A549 (cell line): ENCODE results near the gene SBNO2.

Source experiments
- FOXS1 ChIP-seq: fragments of 250-450 bp; sonication (Bioruptor Pico); IDR thresholded peaks from 2 replicates; pipeline ENCODE4 v1.5.0; 2020; ENCODE audit warnings: mild to moderate bottlenecking, moderate library complexity
- JUN ChIP-seq, 2 experiments: fragments of >200 bp; sonication (Bioruptor Twin); formaldehyde crosslinking; IDR thresholded peaks; 2 replicates in 1 of 2; 3 replicates in 1 of 2; pipeline ENCODE4 v1.6.1; 2016 to 2017
- JUNB ChIP-seq: fragments of >200 bp; sonication (Bioruptor Twin); formaldehyde crosslinking; IDR thresholded peaks from 2 replicates; pipeline ENCODE4 v1.6.1; 2016
- MAFK ChIP-seq: fragments of 450-650 bp; IDR thresholded peaks from 2 replicates; pipeline ENCODE4 v1.6.1; 2014; ENCODE audit not compliant: partially characterized antibody
- MYC ChIP-seq: IDR thresholded peaks from 2 replicates; pipeline ENCODE4 v1.6.1; 2012; ENCODE audit warnings: mild to moderate bottlenecking, inconsistent platforms, low read length, improper control_type of control experiment, borderline replicate concordance
- POLR2AphosphoS2 ChIP-seq: conservative IDR thresholded peaks from 2 replicates; pipeline ENCODE4 v1.6.1; 2012; ENCODE audit warnings: low read length, improper control_type of control experiment, inconsistent platforms
- RFX5 ChIP-seq: fragments of 450-650 bp; IDR thresholded peaks from 2 replicates; pipeline ENCODE4 v1.7.1; 2014; ENCODE audit warnings: antibody characterized with exemption, mild to moderate bottlenecking, moderate library complexity
- SMC3 ChIP-seq: fragments of >200 bp; sonication (Bioruptor Twin); formaldehyde crosslinking; IDR thresholded peaks from 3 replicates; pipeline ENCODE4 v1.6.1; 2018; ENCODE audit warnings: inconsistent platforms
- TF ChIP-seq, protein P1 (sequence below): fragments of >200 bp; sonication (Bioruptor Twin); formaldehyde crosslinking; IDR thresholded peaks from 3 replicates; pipeline ENCODE4 v1.5.1; 2016
- TF ChIP-seq, protein P2 (sequence below): fragments of 200-600 bp; sonication (generic); IDR thresholded peaks from 2 replicates; pipeline ENCODE4 v1.6.1; 2016; ENCODE audit warnings: antibody characterized with exemption, mild to moderate bottlenecking, moderate library complexity
- TF ChIP-seq, protein P3 (sequence below): fragments of 150-350 bp; IDR thresholded peaks from 2 replicates; pipeline ENCODE4 v1.6.1; 2014; ENCODE audit warnings: low read depth, mild to moderate bottlenecking, low read length

DNA sequence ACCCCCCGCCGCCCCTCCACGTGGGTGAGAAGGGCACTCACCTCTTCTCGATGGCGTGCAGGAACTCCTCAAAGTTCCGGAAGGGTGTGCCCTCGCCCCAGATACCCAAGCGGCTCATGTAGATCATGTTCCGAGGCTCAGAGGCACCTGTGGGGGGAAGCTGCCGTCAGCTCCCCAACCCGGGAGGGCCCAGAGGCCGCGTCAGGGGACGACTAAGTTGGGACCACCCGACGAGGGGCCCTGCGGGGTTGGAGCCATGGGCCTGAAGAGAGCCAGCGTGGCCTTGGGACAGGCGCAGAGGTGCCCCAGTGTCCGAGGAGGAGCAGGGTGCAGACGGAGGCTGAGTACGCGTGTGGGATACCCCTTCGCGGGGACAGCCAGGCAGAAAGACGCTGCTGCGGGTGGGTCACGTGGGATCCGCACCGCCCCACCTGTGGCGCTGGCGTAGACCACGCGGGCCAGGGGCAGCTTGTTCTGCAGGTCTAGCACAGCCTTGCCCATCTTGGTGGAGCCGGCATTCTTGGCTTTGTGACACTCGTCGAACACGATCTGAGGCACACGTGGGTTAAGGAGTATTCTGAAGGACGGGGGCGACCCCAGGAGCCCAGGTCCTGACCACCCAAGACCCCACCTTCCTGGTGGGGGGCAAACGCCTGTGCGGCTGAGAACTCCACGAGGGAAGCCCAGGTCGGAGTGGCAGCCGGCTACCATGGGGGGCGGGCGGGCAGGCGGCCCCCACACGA lies 54.4 kb downstream of the SBNO2 start:
- TF ChIP-seq, protein P1, sequence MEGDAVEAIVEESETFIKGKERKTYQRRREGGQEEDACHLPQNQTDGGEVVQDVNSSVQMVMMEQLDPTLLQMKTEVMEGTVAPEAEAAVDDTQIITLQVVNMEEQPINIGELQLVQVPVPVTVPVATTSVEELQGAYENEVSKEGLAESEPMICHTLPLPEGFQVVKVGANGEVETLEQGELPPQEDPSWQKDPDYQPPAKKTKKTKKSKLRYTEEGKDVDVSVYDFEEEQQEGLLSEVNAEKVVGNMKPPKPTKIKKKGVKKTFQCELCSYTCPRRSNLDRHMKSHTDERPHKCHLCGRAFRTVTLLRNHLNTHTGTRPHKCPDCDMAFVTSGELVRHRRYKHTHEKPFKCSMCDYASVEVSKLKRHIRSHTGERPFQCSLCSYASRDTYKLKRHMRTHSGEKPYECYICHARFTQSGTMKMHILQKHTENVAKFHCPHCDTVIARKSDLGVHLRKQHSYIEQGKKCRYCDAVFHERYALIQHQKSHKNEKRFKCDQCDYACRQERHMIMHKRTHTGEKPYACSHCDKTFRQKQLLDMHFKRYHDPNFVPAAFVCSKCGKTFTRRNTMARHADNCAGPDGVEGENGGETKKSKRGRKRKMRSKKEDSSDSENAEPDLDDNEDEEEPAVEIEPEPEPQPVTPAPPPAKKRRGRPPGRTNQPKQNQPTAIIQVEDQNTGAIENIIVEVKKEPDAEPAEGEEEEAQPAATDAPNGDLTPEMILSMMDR = no peak
- no peak for TF ChIP-seq MAFK
- no peak for TF ChIP-seq MYC
- no peak for TF ChIP-seq FOXS1 (CRISPR knock-in tag)
- no peak for TF ChIP-seq SMC3
- TF ChIP-seq POLR2AphosphoS2 = no peak
- TF ChIP-seq JUN (IDR thresholded peaks at IDR 0.05) = no peak
- no peak for TF ChIP-seq RFX5
- TF ChIP-seq, protein P2, sequence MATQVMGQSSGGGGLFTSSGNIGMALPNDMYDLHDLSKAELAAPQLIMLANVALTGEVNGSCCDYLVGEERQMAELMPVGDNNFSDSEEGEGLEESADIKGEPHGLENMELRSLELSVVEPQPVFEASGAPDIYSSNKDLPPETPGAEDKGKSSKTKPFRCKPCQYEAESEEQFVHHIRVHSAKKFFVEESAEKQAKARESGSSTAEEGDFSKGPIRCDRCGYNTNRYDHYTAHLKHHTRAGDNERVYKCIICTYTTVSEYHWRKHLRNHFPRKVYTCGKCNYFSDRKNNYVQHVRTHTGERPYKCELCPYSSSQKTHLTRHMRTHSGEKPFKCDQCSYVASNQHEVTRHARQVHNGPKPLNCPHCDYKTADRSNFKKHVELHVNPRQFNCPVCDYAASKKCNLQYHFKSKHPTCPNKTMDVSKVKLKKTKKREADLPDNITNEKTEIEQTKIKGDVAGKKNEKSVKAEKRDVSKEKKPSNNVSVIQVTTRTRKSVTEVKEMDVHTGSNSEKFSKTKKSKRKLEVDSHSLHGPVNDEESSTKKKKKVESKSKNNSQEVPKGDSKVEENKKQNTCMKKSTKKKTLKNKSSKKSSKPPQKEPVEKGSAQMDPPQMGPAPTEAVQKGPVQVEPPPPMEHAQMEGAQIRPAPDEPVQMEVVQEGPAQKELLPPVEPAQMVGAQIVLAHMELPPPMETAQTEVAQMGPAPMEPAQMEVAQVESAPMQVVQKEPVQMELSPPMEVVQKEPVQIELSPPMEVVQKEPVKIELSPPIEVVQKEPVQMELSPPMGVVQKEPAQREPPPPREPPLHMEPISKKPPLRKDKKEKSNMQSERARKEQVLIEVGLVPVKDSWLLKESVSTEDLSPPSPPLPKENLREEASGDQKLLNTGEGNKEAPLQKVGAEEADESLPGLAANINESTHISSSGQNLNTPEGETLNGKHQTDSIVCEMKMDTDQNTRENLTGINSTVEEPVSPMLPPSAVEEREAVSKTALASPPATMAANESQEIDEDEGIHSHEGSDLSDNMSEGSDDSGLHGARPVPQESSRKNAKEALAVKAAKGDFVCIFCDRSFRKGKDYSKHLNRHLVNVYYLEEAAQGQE = no peak
- TF ChIP-seq, protein P3, sequence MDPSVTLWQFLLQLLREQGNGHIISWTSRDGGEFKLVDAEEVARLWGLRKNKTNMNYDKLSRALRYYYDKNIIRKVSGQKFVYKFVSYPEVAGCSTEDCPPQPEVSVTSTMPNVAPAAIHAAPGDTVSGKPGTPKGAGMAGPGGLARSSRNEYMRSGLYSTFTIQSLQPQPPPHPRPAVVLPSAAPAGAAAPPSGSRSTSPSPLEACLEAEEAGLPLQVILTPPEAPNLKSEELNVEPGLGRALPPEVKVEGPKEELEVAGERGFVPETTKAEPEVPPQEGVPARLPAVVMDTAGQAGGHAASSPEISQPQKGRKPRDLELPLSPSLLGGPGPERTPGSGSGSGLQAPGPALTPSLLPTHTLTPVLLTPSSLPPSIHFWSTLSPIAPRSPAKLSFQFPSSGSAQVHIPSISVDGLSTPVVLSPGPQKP = no peak
- no peak for TF ChIP-seq JUNB
